Mesenchymal stem cell (in vitro differentiated cells and primary cell): ENCODE data around the gene VCX2.
"Not testable (repeated sequence)": the region's sequence is repeated elsewhere in the genome, so short reads cannot be mapped to it uniquely, and the experiment has no call there.

Experiments
- DNase-seq: peaks from one replicate; pipeline ENCODE4 v3.0.0-alpha.2; 2013
- H2AFZ ChIP-seq: one replicate; pipeline ENCODE4 v1.6.1; 2013; ENCODE audit warnings: low read depth, mild to moderate bottlenecking, control low read depth, inconsistent platforms, low read length, moderate library complexity
- H2AK5ac ChIP-seq: 2 replicates; pipeline ENCODE4 v1.6.1; 2013; ENCODE audit warnings: low read length, moderate library complexity, mild to moderate bottlenecking, inconsistent platforms; ENCODE audit not compliant: severe bottlenecking
- H2BK120ac ChIP-seq: one replicate; pipeline ENCODE4 v1.6.1; 2013; ENCODE audit warnings: low read depth, mild to moderate bottlenecking, inconsistent platforms, low read length, moderate library complexity
- H2BK12ac ChIP-seq, 2 experiments: one replicate each; pipeline ENCODE4 v1.6.1; 2013; ENCODE audit warnings: inconsistent platforms in 2 of 2, low read length in 2 of 2, mild to moderate bottlenecking in 2 of 2, moderate library complexity in 2 of 2, control low read depth in 1 of 2
- H2BK15ac ChIP-seq: one replicate; pipeline ENCODE4 v1.6.1; 2013; ENCODE audit warnings: mild to moderate bottlenecking, low read depth, inconsistent platforms; ENCODE audit not compliant: poor library complexity, severe bottlenecking
- H2BK5ac ChIP-seq: 2 replicates; pipeline ENCODE4 v1.6.1; 2013; ENCODE audit warnings: low read depth, mild to moderate bottlenecking, low read length, control low read depth, inconsistent platforms; ENCODE audit not compliant: poor library complexity, severe bottlenecking
- H3K14ac ChIP-seq, 2 experiments: one replicate each; pipeline ENCODE4 v1.6.1; 2013; ENCODE audit warnings: inconsistent platforms in 2 of 2, low read length in 2 of 2, control low read depth in 1 of 2, mild to moderate bottlenecking in 1 of 2, moderate library complexity in 1 of 2
- H3K18ac ChIP-seq, 2 experiments: one replicate each; pipeline ENCODE4 v1.6.1; 2013; ENCODE audit warnings: inconsistent platforms in 2 of 2, low read length in 2 of 2, control low read depth in 1 of 2, low read depth in 1 of 2, mild to moderate bottlenecking in 1 of 2
- H3K23ac ChIP-seq, 2 experiments: one replicate each; pipeline ENCODE4 v1.6.1; 2013; ENCODE audit warnings: inconsistent platforms in 2 of 2, low read length in 2 of 2, mild to moderate bottlenecking in 2 of 2, moderate library complexity in 2 of 2, control low read depth in 1 of 2
- H3K27ac ChIP-seq: 2 replicates; pipeline ENCODE4 v1.5.1; 2013; ENCODE audit warnings: mild to moderate bottlenecking, moderate library complexity, low read length, control low read depth, inconsistent platforms; ENCODE audit not compliant: poor library complexity, severe bottlenecking
- H3K27me3 ChIP-seq, 2 experiments: 2 replicates each; pipeline versions ENCODE4 v1.6.1 to v1.7.0; 2013; ENCODE audit warnings: low read length in 2 of 2, mild to moderate bottlenecking in 2 of 2, moderate library complexity in 2 of 2, control low read depth in 1 of 2, inconsistent platforms in 1 of 2; ENCODE audit not compliant: control insufficient read depth in 1 of 2, insufficient read depth in 1 of 2
- H3K36me3 ChIP-seq, 2 experiments: 2 replicates each; pipeline versions ENCODE4 v1.6.1 to v1.7.0; 2013; ENCODE audit warnings: low read length in 2 of 2, control low read depth in 1 of 2, inconsistent platforms in 1 of 2, low read depth in 1 of 2, mild to moderate bottlenecking in 1 of 2; ENCODE audit not compliant: insufficient read depth in 2 of 2, control insufficient read depth in 1 of 2
- H3K4ac ChIP-seq, 2 experiments: one replicate each; pipeline ENCODE4 v1.6.1; 2013; ENCODE audit warnings: inconsistent platforms in 2 of 2, low read length in 2 of 2, mild to moderate bottlenecking in 2 of 2, moderate library complexity in 2 of 2, control low read depth in 1 of 2, low read depth in 1 of 2
- H3K4me1 ChIP-seq: 2 replicates; pipeline ENCODE4 v1.6.1; 2013; ENCODE audit warnings: low read depth, low read length, control low read depth; ENCODE audit not compliant: control insufficient read depth, insufficient read depth
- H3K4me2 ChIP-seq: 2 replicates; pipeline ENCODE4 v1.6.1; 2013; ENCODE audit warnings: low read length, mild to moderate bottlenecking, inconsistent platforms; ENCODE audit not compliant: poor library complexity, severe bottlenecking
- H3K4me3 ChIP-seq, 2 experiments: 2 replicates each; pipeline versions ENCODE4 v1.5.1 to v1.7.0; 2013; ENCODE audit warnings: low read length in 2 of 2, mild to moderate bottlenecking in 2 of 2, control low read depth in 1 of 2, low read depth in 1 of 2; ENCODE audit not compliant: insufficient read depth in 1 of 2
- H3K79me1 ChIP-seq: replicated peaks from 2 replicates; pipeline ENCODE4 v1.6.1; 2013; ENCODE audit warnings: mild to moderate bottlenecking, control low read depth, low read length, inconsistent platforms; ENCODE audit not compliant: poor library complexity, severe bottlenecking
- H3K9ac ChIP-seq: 2 replicates; pipeline ENCODE4 v1.7.0; 2013; ENCODE audit warnings: mild to moderate bottlenecking, low read length, moderate library complexity
- H3K9me3 ChIP-seq: 2 replicates; pipeline ENCODE4 v1.7.0; 2013; ENCODE audit warnings: mild to moderate bottlenecking, low read length; ENCODE audit not compliant: control insufficient read depth
- H4K8ac ChIP-seq: one replicate; pipeline ENCODE4 v1.6.1; 2013; ENCODE audit warnings: inconsistent platforms, mild to moderate bottlenecking, low read length, moderate library complexity
- H4K91ac ChIP-seq: one replicate; pipeline ENCODE4 v1.6.1; 2013; ENCODE audit warnings: mild to moderate bottlenecking, low read length, inconsistent platforms
- WGBS: methylation state at CpG from one replicate; pipeline ENCODE4 v1.1.7; 2013; ENCODE audit warnings: mixed read lengths; 5-methylcytosine and 5-hydroxymethylcytosine counted together

The VCX2 gene

DNA sequence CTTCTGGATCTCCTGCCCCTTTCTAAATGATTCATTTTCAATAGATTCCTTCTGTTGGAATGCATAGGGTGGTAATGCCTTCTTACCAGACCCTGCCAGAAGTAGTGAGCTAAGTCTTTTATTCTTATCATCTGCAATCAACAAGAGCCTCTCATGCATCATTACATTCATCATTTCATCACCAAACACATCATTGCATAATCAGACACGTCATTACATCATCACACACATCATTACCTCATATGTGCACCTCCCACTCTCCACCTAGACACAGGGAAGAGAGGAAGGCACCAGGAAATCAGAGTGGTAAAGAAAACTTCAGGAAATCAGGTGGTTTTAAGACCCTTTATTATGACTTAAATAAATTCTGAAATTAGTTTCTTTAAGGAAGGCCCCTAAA is 45.0 kb downstream of the VCX2 start:
- DNase-seq = no peak
- Histone ChIP-seq H2BK12ac (no peak overlapping the region), H3K9me3 (no peaks in the 10 kb centered on the region), H3K4me2 (no peak overlapping the region), H3K36me3 (no peaks in the 10 kb centered on the region), H3K27me3 (no peaks in the 10 kb centered on the region), H2BK5ac (no peak overlapping the region), H3K79me1 (no peaks in the 10 kb centered on the region), H3K4ac (no peak overlapping the region), H3K4me1 (no peaks in the 10 kb centered on the region), H2AFZ (no peak overlapping the region), H2BK15ac (no peak overlapping the region), H3K4me3 (no peak overlapping the region), H2BK120ac (no peak overlapping the region), H2AK5ac (no peak overlapping the region), H3K14ac (no peak overlapping the region), H3K23ac (no peak overlapping the region), H3K18ac (no peak overlapping the region), H3K27ac (no peak overlapping the region), H3K9ac (no peak overlapping the region), H4K8ac (no peak overlapping the region), H4K91ac (no peak overlapping the region)
- 75% methylated on average over 1 of the region's 1 CpG for WGBS

DNA sequence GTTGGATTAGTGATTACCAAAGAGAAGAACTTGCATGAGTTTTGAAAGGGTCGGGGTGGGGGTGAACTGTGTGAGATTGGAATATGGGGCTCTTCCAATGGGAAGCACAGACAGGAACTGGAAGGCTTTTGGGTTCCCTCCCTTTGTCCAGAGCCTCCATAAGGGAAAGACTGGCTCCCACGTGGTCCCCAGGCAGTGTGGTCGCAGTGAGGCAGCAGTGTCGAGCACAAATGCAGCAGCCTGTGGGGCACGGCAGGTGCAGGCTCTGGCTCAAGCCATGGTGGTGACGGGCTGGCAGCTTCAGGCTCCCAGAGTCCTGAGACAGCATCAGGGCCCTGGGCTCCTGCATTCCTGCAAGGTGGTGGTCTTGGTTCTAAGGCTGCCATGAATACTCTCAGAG is 45.5 kb downstream of the VCX2 start:
- no peak for DNase-seq
- 100% methylated on average over 5 of the region's 6 CpGs for WGBS
- Histone ChIP-seq H3K36me3 (no peaks in the 10 kb centered on the region), H2AFZ (no peak overlapping the region), H2BK120ac (no peak overlapping the region), H4K8ac (no peak overlapping the region), H4K91ac (no peak overlapping the region), H3K27me3 (no peaks in the 10 kb centered on the region), H3K79me1 (no peaks in the 10 kb centered on the region), H3K9me3 (no peaks in the 10 kb centered on the region), H3K18ac (no peak overlapping the region), H2BK15ac (no peak overlapping the region), H3K4me1 (no peaks in the 10 kb centered on the region), H2BK12ac (no peak overlapping the region), H3K9ac (no peak overlapping the region), H3K4me3 (no peak overlapping the region), H3K27ac (no peak overlapping the region), H3K23ac (no peak overlapping the region), H3K14ac (no peak overlapping the region), H2BK5ac (no peak overlapping the region), H2AK5ac (no peak overlapping the region), H3K4me2 (no peak overlapping the region), H3K4ac (no peak overlapping the region)

- H2BK120ac ChIP-seq = no peak overlapping the region
- H3K79me1 ChIP-seq = no peaks in the 10 kb centered on the region
- H3K4me2 ChIP-seq = no peak overlapping the region
- no peak overlapping the region for H4K91ac ChIP-seq
- 100% methylated on average over 5 of the region's 6 CpGs for WGBS
- H3K4ac ChIP-seq = no peak overlapping the region
- H3K27ac ChIP-seq = no peak overlapping the region
- H4K8ac ChIP-seq = no peak overlapping the region
- H3K18ac ChIP-seq = no peak overlapping the region
- H2BK15ac ChIP-seq = no peak overlapping the region
- H3K27me3 ChIP-seq = no peaks in the 10 kb centered on the region
- no peaks in the 10 kb centered on the region for H3K36me3 ChIP-seq
- H3K4me3 ChIP-seq = no peak overlapping the region
- no peak overlapping the region for H2BK5ac ChIP-seq
- no peak overlapping the region for H2BK12ac ChIP-seq
- H3K9me3 ChIP-seq = peaks cover 7% of the 10 kb centered on the region
- H3K4me1 ChIP-seq = no peaks in the 10 kb centered on the region
- no peak overlapping the region for H2AK5ac ChIP-seq
- no peak overlapping the region for H3K23ac ChIP-seq
- no peak overlapping the region for H2AFZ ChIP-seq
- H3K9ac ChIP-seq = no peak overlapping the region
- H3K14ac ChIP-seq = no peak overlapping the region
- DNase-seq = no peak
These were observed 48.5 kb downstream of the VCX2 start for GRCh38 chrX:8122538-8122937.

DNA sequence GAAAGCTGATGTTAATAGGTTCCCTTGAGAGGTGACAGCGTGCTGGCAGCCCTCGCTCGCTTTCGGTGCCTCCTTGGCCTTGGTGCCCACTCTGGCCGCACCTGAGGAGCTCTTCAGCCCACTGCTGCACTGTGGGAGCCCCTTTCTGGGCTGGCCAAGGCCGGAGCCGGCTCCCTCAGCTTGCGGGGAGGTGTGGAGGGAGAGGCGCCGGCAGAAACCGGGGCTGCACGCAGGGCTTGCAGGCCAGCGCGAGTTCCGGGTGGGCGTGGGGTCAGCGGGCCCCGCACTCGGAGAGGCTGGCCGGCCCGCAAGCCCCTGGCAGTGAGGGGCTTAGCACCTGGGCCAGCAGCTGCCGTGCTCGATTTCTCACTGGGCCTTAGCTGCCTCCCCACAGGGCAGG is 49.7 kb downstream of the VCX2 start:
- not testable (repeated sequence) for H3K79me1 ChIP-seq, H2BK5ac ChIP-seq, H3K9me3 ChIP-seq, H4K91ac ChIP-seq, H3K4me3 ChIP-seq, H2BK120ac ChIP-seq, H3K4ac ChIP-seq, H3K23ac ChIP-seq, H3K18ac ChIP-seq, H2AK5ac ChIP-seq, H3K27me3 ChIP-seq, H2AFZ ChIP-seq, H3K4me1 ChIP-seq, H3K4me2 ChIP-seq, DNase-seq, H3K36me3 ChIP-seq, H3K27ac ChIP-seq, H4K8ac ChIP-seq, H3K14ac ChIP-seq, H2BK12ac ChIP-seq, H2BK15ac ChIP-seq, H3K9ac ChIP-seq
- WGBS = 95% methylated on average over 6 of the region's 23 CpGs
